Fibroblast of skin of left biceps (primary cell): ENCODE results near the gene BEX4.

Source experiments
- DNase-seq, 2 experiments: peaks; one replicate each; pipeline ENCODE4 v3.0.0-alpha.2; 2013; ENCODE audit warnings: low read depth in 2 of 2

The BEX4 gene

DNA sequence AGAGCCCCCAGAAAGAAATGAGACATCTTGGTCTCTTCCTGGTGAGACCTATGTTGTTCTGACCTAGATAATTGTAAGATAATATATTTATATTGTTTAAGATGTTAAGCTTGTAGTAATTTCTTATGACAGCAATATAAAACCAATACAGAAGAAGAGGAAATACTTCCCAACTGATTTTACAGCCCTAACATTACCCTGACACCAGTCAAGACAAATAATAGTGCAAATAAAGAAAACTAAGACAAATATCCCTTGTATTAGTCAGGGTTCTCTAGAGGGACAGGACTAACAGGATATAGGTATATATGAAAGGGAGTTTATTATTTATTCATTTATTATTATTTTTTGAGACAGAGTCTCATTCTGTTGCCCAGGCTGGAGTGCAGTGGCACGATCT is 21.4 kb downstream of the BEX4 start:
- no peak for DNase-seq

DNA sequence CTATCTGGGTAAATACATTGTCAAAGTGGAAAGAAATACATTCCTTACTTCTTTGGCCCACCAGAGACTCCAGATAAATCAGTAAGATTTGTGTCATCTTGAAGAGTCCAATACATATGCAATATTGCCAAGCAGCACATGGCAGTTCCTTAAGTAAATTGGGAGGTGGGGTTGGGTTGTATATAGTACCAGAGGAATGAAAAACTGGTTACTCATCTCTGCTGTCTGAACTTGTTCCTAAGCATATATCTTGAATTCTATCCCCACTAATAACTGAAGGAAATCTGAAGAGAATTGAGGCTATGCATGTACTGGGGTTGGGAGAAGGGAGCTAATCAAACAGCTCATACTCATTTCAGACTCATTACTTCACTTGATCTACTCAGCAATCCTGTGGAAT is 25.2 kb downstream of the BEX4 start:
- DNase-seq, result no peak

DNA sequence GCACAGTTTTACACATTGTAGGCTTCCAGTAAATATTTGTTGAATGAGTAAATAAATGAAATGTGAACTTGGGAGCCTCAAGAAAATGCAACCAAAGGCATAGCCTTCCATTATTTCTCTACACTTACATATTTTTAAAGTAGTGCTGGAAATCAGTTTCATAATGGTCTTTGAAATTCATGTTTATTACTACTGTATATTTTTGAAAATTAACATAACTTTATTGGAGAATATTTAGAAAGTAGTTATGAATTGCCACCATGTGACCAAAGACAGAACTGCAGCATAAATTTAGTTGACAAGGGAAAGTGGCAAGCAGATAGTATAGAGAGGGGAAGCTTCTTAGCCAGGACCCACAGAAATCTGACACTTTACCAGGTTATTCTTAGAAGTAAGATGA is 33.6 kb downstream of the BEX4 start:
- no peak for DNase-seq

DNA sequence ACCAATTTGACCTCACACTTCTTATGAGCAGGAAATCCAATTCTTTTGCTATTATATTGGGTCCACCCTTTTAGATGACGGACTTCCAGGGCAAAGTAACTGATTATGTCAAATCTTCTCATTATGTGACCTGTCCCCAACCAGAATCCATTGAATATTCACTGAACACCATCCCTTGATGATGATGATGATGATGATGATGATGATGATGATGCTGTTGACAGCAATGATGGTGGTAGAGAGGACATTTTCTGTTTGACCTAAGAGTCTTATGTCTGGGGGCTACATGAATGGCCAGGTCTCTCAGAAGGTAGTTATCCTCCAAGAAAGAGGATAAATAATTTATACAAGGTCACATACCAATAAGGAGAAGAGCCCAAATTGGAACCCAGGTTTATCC is 34.9 kb downstream of the BEX4 start:
- no peak for DNase-seq

DNA sequence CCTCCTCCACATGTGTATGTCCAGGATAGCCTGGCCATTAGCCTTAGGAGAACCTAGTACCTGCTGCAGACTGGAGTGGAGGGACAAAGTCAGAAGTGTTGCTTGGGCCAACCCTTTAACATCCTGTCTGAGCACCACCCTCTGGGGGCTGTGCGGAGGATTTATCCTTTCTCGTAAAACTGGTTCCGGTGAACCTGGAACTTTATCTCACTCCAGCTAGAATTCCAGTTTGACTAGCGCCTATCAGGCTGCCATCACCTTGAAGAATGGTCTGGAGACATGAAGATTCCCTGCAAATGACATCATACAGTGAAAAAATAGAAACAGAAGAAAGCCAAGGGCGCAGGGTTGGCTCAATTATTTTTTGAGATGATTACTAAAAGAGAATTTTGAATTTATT is 36.1 kb downstream of the BEX4 start:
- DNase-seq, result no peak

DNA sequence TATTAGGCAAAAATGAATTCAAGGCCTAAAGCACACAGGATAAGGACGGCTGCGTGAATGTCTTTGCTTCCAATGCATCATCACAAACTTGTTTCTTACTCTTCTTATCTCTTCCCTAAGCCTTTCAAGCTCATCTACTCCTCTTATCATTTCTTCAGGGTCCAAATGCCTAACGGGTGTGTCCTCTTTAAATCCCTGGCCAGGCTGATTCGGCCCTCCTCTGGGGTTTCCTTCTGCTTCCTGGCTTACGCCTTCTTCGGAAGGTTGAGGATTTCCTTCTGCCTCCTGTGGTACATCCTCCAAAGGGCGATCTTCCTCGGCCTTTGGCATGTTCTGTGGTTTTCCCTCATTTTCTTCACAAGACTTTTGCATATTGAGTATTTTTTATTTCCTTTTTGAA is 38.7 kb downstream of the BEX4 start:
- DNase-seq, result no peak

DNA sequence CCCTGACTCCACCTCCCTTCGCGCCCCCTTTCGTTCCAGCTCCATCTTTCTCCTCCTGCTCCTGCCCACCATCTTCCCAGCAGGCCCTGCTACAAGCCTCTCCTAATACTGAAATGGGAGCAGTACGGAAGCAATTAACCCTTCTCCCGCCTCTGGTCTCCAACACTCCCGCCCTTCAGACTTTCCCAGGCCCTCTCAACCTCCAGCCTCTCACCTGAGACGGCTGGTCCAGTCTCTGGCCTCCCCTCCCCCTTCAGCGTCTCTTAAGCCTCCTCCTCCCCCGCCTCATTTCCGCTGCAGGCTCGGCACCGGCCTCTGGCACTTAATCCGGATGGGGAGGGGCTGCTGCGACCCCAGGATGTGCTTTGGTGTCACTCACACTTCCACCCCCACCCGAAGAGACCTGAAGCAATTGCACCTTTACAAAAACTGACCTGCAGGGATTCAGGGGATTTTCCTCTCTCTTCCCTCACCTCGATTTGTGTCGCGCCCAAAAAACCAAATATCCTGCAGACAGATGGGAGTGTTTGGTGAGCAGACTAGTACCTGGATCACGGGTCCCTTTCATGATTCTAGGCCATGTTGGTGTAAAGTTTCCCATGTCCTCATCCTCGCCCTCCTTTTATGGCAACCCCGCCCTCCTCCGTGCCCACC is 39.4 kb downstream of the BEX4 start:
- no peak for DNase-seq

DNA sequence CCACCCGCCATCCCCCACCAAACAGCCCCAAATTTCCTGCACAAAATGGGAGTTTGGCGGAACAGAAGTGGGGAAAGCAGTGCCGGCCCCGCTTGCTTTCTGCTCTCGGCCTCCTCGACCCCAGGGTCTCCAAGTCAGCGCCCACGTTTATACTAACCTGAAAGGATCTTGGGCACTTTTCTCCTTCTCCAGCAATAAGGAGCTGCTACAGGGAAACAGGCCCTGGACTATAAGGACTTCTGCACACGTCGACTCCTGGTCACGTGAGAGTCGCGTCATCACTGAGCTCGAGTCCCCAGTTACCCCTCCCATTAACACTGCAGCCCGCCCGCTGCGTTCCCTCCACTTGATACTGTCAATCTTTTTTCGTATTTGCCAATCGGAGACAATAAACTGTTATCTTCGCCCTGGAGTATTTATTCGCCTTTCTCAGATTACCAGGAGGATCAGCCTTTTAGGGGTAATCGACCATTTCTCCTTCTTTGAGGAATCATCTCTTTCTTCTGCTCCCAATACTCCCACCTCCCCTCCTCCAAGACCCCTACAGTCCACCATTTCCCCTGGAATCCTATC is 40.1 kb downstream of the BEX4 start, which contains the start of gene TCEAL8:
TSS of gene TCEAL8 (minus strand) at position 235 of the 573 bp plus-strand sequence. CDS start 1,176 bp downstream, outside the sequence.
- peak; percentile 34 to 35 for DNase-seq

DNA sequence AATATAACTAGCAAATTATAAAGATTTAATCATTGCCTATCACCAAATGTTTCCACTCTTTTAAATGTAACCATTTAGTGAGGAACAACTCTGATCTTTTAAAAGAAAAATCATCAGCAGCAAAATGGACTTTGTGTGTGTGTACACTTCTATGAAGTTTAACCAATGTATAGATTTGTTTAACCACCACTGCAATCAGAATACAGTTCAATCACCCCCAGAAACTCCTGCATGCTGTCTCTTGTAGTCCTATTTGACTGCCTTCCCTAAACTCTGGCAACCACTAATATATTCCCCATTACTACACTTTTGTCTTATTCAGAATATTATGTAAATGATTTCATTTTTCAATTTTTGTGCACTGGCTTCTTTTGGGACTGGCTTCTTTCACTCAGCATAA is 41.7 kb downstream of the BEX4 start:
- no peak for DNase-seq

DNA sequence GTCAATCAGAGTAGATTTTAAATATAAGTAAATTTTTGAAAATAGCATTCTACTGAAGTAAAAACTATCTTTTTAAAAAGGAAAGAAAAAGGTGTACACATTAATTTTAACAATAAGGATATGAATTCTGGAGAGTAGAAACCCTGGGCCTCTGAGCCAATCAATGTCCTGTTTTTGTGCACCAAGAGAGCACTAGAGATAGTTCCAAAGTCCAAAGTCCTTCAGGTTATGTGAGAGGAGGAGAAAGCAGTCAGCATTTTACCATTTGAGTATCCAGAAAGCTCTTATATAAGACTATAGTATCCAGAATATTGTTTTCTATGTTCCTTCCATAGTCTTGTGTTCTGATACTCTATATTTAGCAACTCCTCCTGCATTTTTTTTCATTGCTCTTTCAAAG is 43.4 kb downstream of the BEX4 start:
- no peak for DNase-seq
